ENCODE measurements around the gene SIGLEC15. TPM values are rescaled to one million over a fixed set of nuclear protein-coding genes. Genes with fewer than 3 reads are reported as not detected.

SIGLEC15 gene
- total RNA-seq, 1 donor: 0.43 TPM

DNA sequence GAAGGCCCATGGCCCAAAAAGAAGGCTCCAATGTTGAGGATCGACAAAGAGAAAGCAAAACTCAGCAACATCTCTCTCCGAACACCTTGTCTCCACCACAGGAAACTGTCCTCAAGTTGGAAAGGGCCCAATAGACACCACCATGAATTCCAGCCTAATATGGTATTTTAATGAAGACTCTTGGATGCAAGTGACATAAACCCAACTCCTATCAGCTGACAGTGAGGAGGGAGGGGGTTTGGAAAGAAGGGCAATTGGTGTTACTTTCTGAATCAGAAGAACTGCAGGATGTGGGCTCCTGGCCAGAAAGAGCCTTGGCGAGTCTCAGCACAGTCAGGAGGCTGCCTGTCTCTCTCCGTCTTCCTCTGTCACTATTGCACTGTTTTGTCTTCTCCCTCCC, 40.3 kb upstream of the SIGLEC15 start:
- no peak for TF ChIP-seq CTCF (IDR thresholded peaks at IDR 0.05; ENCODE audit: insufficient read depth, low read depth, low read length)
- no peak overlapping the region for H3K4me3 ChIP-seq (ENCODE audit: low read depth, low read length)
- no peak for DNase-seq (ENCODE audit: low read depth)

DNA sequence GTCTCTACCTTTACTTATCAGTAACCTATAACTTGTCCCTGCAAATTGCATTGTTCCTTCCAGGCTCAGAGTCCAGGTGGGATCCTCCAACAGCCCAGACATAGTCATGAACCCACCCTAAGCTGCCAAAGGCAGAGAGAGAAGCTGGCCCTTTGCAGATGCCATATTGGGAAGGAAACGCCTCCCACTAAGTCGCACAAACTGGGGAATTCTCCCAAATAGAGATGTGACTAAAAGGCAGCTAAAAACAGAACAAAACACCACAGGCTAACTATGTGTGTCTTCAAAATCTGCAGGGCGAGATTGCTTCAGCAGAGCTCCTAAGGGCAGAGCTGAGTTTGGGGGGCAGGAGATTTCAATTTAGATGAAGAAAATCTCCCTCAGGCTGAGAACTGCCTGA, 38.5 kb upstream of the SIGLEC15 start:
- no peak for DNase-seq (ENCODE audit: low read depth)
- no peak for TF ChIP-seq CTCF (IDR thresholded peaks at IDR 0.05; ENCODE audit: insufficient read depth, low read depth, low read length)
- H3K4me3 ChIP-seq (ENCODE audit: low read depth, low read length): no peak overlapping the region

DNA sequence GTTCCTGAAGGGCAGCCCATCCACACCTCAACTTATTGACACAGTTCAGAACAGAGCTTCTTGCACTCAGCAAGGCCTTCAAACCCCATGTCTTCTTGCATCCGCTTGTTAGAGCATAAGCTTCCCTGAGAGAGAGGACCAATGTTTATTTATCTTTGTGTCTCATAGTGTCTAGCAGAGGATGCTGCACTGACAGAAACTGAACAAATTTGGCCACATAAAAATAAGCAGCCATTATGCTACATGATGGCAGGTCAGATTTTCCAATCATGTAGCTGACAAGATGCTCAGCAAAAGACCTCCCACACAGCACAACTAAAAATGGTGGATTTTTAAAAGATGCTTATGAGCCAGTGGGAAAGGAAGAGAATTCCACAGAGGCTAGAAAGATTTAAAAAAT, 38.1 kb upstream of the SIGLEC15 start:
- TF ChIP-seq CTCF (IDR thresholded peaks at IDR 0.05; ENCODE audit: insufficient read depth, low read depth, low read length): no peak
- no peak for DNase-seq (ENCODE audit: low read depth)

DNA sequence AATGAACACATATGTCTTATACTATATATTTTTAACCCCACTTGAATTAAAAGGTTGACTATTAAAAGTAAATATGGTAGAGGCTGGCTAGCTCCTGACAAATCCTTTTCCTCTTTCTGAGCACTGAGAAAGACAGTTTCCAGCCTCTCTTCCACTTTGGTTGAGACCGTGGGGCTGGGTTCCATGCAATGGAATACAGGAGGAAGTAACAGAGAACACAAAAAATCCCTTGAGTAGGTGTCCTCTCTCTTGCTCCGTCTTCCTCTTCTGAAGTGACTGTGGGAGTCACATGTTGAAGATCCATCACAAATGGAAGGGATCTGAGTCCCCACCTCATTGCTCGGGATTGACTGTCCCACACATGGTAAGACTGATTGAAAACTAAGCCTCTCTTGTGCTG, 36.6 kb upstream of the SIGLEC15 start:
- no peak for DNase-seq (ENCODE audit: low read depth)
- no peak for TF ChIP-seq CTCF (IDR thresholded peaks at IDR 0.05; ENCODE audit: insufficient read depth, low read depth, low read length)

More for the DNA sequence above, 38.1 kb upstream of the SIGLEC15 start:
- no peak overlapping the region for H3K4me3 ChIP-seq (ENCODE audit: low read depth, low read length)

GRCh38 chr18:45792506-45793263, 32.8 kb upstream of the SIGLEC15 start:
- no peak for TF ChIP-seq CTCF (IDR thresholded peaks at IDR 0.05; ENCODE audit: insufficient read depth, low read depth, low read length)
- DNase-seq (ENCODE audit: low read depth): no peak
- H3K4me3 ChIP-seq (ENCODE audit: low read depth, low read length): no peak overlapping the region

More for the DNA sequence above, 36.6 kb upstream of the SIGLEC15 start:
- H3K4me3 ChIP-seq (ENCODE audit: low read depth, low read length): no peak overlapping the region

GRCh38 chr18:45793264-45793965, 32.1 kb upstream of the SIGLEC15 start:
- peak; percentile 87 for DNase-seq (ENCODE audit: low read depth)
- no peak for TF ChIP-seq CTCF (IDR thresholded peaks at IDR 0.05; ENCODE audit: insufficient read depth, low read depth, low read length)
- H3K4me3 ChIP-seq (ENCODE audit: low read depth, low read length): no peak overlapping the region
